SK-N-MC (cell line): ENCODE data around the gene RDM1.

Source experiments
- EZH2 ChIP-seq: fragments of 200-600 bp; sonication (generic); IDR thresholded peaks from one replicate; pipeline ENCODE4 v1.6.1; 2017; ENCODE audit warnings: antibody characterized with exemption
- POLR2AphosphoS5 ChIP-seq: IDR thresholded peaks from 2 replicates; pipeline ENCODE4 v1.6.1; 2012; ENCODE audit warnings: mild to moderate bottlenecking, low read depth, low read length, borderline replicate concordance

GRCh38 chr17:35931794-35932425 is 1.3 kb upstream of the RDM1 start:
- TF ChIP-seq POLR2AphosphoS5, result no peak
- no peak for TF ChIP-seq EZH2
